Smooth muscle cell (in vitro differentiated cells): Measurements from ENCODE around the gene MYO10. TPM values are rescaled to one million over a fixed set of nuclear protein-coding genes. Genes with fewer than 3 reads are reported as not detected.

Experiments
- DNase-seq: peaks from one replicate; lab custom pipeline; 2025; ENCODE audit not compliant: unreplicated experiment; lab: John Stamatoyannopoulos, UW
- H2AFZ ChIP-seq: fragments of 200-600 bp; sonication (generic); 2 replicates; pipeline ENCODE4 v1.6.0; 2016; ENCODE audit warnings: antibody characterized with exemption, low read depth, mild to moderate bottlenecking
- H3F3A ChIP-seq: fragments of 200-600 bp; sonication (generic); 2 replicates; pipeline ENCODE4 v1.6.0; 2017; ENCODE audit warnings: antibody characterized with exemption, low read depth
- H3K27ac ChIP-seq: fragments of 200-600 bp; sonication (generic); 2 replicates; pipeline ENCODE4 v1.5.1; 2016; ENCODE audit warnings: low read depth, mild to moderate bottlenecking
- H3K27me3 ChIP-seq: fragments of 200-600 bp; sonication (generic); 2 replicates; pipeline ENCODE4 v1.6.1; 2016; ENCODE audit warnings: low read depth, mild to moderate bottlenecking
- H3K36me3 ChIP-seq: fragments of 200-600 bp; sonication (generic); 2 replicates; pipeline ENCODE4 v1.5.1; 2016; ENCODE audit warnings: low read depth
- H3K4me1 ChIP-seq: fragments of 200-600 bp; sonication (generic); 2 replicates; pipeline ENCODE4 v1.5.1; 2016; ENCODE audit warnings: low read depth
- H3K4me2 ChIP-seq: fragments of 200-600 bp; sonication (generic); 2 replicates; pipeline ENCODE4 v1.6.0; 2016; ENCODE audit warnings: mild to moderate bottlenecking
- H3K4me3 ChIP-seq: fragments of 200-600 bp; sonication (generic); 2 replicates; pipeline ENCODE4 v1.5.1; 2016; ENCODE audit warnings: mild to moderate bottlenecking
- H3K79me2 ChIP-seq: fragments of 200-600 bp; sonication (generic); 2 replicates; pipeline ENCODE4 v1.6.0; 2016; ENCODE audit warnings: low read depth, mild to moderate bottlenecking
- H3K9ac ChIP-seq: fragments of 200-600 bp; sonication (generic); 2 replicates; pipeline ENCODE4 v1.6.0; 2016; ENCODE audit warnings: low read depth
- H3K9me3 ChIP-seq: fragments of 200-600 bp; sonication (generic); replicated peaks from 2 replicates; pipeline ENCODE4 v1.5.1; 2016; ENCODE audit warnings: low read depth
- H4K20me1 ChIP-seq: fragments of 200-600 bp; sonication (generic); 2 replicates; pipeline ENCODE4 v1.6.0; 2016; ENCODE audit warnings: low read depth
- CTCF ChIP-seq: fragments of 200-600 bp; sonication (generic); IDR thresholded peaks from 2 replicates; pipeline ENCODE4 v1.5.1; 2017; ENCODE audit warnings: borderline replicate concordance, mild to moderate bottlenecking, antibody characterized with exemption; ENCODE audit not compliant: insufficient read depth, poor library complexity, severe bottlenecking
- WGBS: methylation state at CpG from one replicate; pipeline ENCODE4 v1.1.7; 2016; ENCODE audit warnings: low lambda C conversion rate; 5-methylcytosine and 5-hydroxymethylcytosine counted together
- polyA plus RNA-seq: library from polyadenylated mRNA; unstranded; fragments of >200 nt; fragmentation: Nextera tagmentation; extraction: Ambion mirVana; gene quantifications from 2 replicates; pipeline ENCODE4 v1.2.1, GENCODE V29; 2016
- total RNA-seq: library from RNA; depleted of rRNA; stranded (reverse); fragments of >200 nt; gene quantifications from 2 replicates; pipeline ENCODE4 v1.2.3, GENCODE V29; 2014

The MYO10 gene
- total and polyA plus RNA-seq, 2 experiments from 2014 or later: 76.4 to 96.8 TPM

DNA sequence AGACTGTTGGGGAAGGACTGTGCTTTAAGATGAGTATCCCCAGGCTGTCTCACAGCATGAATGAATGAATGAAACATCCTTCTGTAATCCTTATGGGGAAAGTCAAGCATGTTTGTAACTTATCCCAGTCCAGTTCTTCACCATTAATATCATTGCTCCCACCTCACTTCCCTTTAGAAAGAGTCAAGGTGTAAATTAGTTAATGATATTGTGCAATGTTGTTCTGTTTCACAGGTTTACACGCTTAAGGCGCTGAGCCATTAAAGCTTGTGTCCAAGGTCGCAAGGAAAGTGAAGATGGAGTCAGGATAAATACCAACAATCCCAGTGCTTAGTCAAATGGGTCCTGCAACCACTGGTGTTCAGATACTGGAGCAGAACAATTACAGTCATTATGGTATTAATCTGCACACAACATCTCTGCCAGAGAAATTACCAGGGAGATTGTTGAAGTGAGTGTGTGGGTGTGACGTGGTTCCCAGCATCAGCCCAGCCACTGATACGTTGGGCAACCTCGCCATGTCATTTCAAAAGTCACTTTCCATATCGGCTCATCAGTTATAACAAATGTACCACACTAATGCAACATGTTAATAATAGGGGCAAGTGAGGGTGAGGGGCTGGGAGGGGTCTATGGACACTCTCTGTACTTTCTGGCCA lies 1.5 kb upstream of the MYO10 start:
- Histone ChIP-seq H2AFZ (no peak overlapping the region), H3K4me2 (no peak overlapping the region), H3K9me3 (no peaks in the 10 kb centered on the region), H3K79me2 (peaks cover 34% of the 10 kb centered on the region), H3K4me1 (peaks cover 30% of the 10 kb centered on the region), H3K27ac (no peak overlapping the region), H3K4me3 (no peak overlapping the region), H3K9ac (no peak overlapping the region), H3K36me3 (no peaks in the 10 kb centered on the region), H4K20me1 (peaks cover 33% of the 10 kb centered on the region), H3K27me3 (no peaks in the 10 kb centered on the region), H3F3A (peaks cover 13% of the 10 kb centered on the region)
- no peak for DNase-seq
- TF ChIP-seq CTCF: no peak
- WGBS: 89% methylated on average over 7 of the region's 7 CpGs

- Histone ChIP-seq H3K4me2 (peak overlapping the region; percentile 81), H3K79me2 (peaks cover 40% of the 10 kb centered on the region), H2AFZ (peak overlapping the region; percentile 45), H3K9me3 (no peaks in the 10 kb centered on the region), H4K20me1 (peaks cover 40% of the 10 kb centered on the region), H3K4me3 (peak overlapping the region; percentile 98), H3K27ac (peak overlapping the region; percentile 56), H3F3A (peaks cover 13% of the 10 kb centered on the region), H3K27me3 (no peaks in the 10 kb centered on the region), H3K4me1 (peaks cover 36% of the 10 kb centered on the region), H3K36me3 (no peaks in the 10 kb centered on the region), H3K9ac (peak overlapping the region; percentile 28)
- no peak for TF ChIP-seq CTCF
- WGBS: 28% methylated on average over 11 of the region's 11 CpGs
- DNase-seq: no peak
Measured at GRCh38 chr5:16936989-16937438, 926 bp upstream of the MYO10 start.

- H3K4me2 ChIP-seq: peak overlapping the region; percentile 84
- no peak for DNase-seq
Measured at GRCh38 chr5:16935231-16936149, 598 bp downstream of the MYO10 start.

More at GRCh38 chr5:16935231-16936149, 598 bp downstream of the MYO10 start:
- H2AFZ ChIP-seq: peak overlapping the region; percentile 80
- no peaks in the 10 kb centered on the region for H3K36me3 ChIP-seq
- peaks cover 55% of the 10 kb centered on the region for H3K79me2 ChIP-seq
- no peaks in the 10 kb centered on the region for H3K9me3 ChIP-seq
- peak overlapping the region; percentile 98 for H3K4me3 ChIP-seq
- H3K27ac ChIP-seq: peak overlapping the region; percentile 85
- H4K20me1 ChIP-seq: peaks cover 55% of the 10 kb centered on the region
- H3K27me3 ChIP-seq: no peaks in the 10 kb centered on the region
- under 1% methylated on average over 83 of the region's 85 CpGs for WGBS
- H3F3A ChIP-seq: peaks cover 13% of the 10 kb centered on the region
- H3K4me1 ChIP-seq: peaks cover 41% of the 10 kb centered on the region
- TF ChIP-seq CTCF: no peak
- peak overlapping the region; percentile 96 for H3K9ac ChIP-seq
